Mononuclear cell (primary cell): Measurements from ENCODE around the gene HTN3. TPM values are rescaled to one million over a fixed set of nuclear protein-coding genes. Genes with fewer than 3 reads are reported as not detected.
"Not testable (repeated sequence)": the region's sequence is repeated elsewhere in the genome, so short reads cannot be mapped to it uniquely, and the experiment has no call there.

Experiments
- H3K27me3 ChIP-seq: 2 replicates; pipeline ENCODE4 v1.6.0; 2011; ENCODE audit warnings: low read length, control low read depth; ENCODE audit not compliant: insufficient read depth
- H3K4me1 ChIP-seq: 2 replicates; pipeline ENCODE4 v1.5.1; 2011; ENCODE audit warnings: mild to moderate bottlenecking, low read length, control low read depth; ENCODE audit not compliant: insufficient read depth
- H3K4me3 ChIP-seq: 2 replicates; pipeline ENCODE4 v1.5.1; 2011; ENCODE audit warnings: mild to moderate bottlenecking, low read length, moderate library complexity
- H3K9me3 ChIP-seq: 2 replicates; pipeline ENCODE4 v1.5.1; 2011; ENCODE audit warnings: low read depth, mild to moderate bottlenecking, control low read depth, low read length
- total RNA-seq: library from RNA; depleted of rRNA; stranded (reverse); fragments of >200 nt; gene quantifications from one replicate; pipeline ENCODE4 v1.2.3, GENCODE V29; 2012

Gene HTN3
- total RNA-seq: not detected

DNA sequence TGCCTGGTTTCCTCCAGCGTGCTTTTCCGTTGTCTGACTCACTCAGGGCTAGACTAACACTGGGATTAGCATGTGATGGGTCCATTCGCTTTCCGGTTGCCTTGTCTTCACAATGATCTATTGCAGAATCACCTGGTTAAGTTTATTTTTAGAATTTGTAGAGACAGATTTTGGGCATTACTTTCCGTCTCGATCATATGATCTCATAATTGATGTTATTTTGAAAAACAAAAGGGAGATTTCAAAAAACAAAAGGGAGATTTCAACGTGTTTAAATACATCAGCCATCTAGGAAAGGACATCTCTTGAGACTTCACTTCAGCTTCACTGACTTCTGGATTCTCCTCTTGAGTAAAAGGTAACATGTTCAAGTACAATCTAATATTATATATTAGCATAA is at the start of gene HTN3:
Gene HTN3, plus strand, starts transcription at position 301 of the 400 bp plus-strand sequence. CDS start 2,282 bp downstream, outside the sequence.
- not testable (repeated sequence) for H3K4me3 ChIP-seq, H3K27me3 ChIP-seq, H3K4me1 ChIP-seq, H3K9me3 ChIP-seq

DNA sequence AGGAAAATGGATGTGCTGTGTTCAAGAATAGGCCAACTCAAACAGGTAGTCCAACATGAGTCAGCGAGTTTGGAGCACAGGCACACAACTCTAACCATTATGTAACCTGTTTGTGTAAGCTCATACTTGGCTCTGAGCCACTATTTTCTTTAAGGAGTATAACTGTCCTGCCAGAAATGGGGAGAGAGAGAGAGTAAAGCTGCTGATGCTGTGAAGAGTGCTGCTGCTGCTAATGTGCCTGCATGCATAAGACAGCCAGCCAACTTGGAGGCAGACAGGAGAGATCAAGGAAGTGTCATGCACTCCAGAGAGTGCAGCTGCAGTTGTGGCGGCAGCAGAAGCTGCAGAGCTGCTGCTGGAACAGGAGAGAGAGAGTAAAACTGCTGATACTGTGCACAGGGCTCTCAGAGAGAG is 44.2 kb upstream of the HTN3 start:
- Histone ChIP-seq H3K9me3 (no peaks in the 10 kb centered on the region), H3K4me1 (no peaks in the 10 kb centered on the region), H3K27me3 (no peaks in the 10 kb centered on the region), H3K4me3 (no peak overlapping the region)

DNA sequence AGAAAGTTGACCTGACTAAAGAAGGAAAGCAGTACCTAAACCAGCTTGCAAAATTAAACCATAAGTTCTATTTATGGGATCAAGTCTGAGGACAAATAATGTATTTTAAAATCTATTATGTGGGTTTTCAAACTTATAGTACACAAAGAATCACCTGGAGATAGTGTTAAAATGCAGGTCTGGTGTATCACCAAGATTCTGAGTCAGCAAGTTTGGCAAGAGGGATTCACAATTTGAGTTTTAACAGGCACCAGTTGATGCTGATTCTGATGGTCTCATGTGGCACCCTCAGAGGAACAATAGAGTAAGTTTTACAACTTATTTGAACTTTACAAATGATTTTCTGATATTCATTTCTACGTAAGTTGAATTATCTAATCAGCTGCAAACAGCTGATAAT is 41.6 kb upstream of the HTN3 start:
- H3K4me3 ChIP-seq: no peak overlapping the region
- H3K9me3 ChIP-seq: no peaks in the 10 kb centered on the region
- no peaks in the 10 kb centered on the region for H3K4me1 ChIP-seq

DNA sequence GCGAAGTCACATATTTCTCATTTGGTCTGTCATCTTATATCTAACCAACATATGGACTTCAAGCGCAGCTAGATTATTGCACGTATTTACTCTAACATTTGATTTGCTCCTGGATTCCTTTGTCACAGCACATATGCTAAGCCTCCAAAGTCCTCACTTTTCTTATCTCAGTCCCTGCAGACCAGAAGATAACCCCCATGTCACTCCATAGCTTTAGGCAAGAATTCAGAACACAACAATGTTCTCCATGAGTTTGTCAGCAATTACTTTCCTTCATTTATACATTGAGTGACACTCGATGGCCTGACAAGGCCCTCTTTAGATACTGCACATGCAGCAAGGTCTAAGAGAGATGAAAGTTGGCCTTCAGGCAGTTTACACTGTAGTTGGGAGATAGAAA is 37.2 kb upstream of the HTN3 start:
- Histone ChIP-seq H3K4me3 (no peak overlapping the region), H3K9me3 (no peaks in the 10 kb centered on the region), H3K27me3 (no peaks in the 10 kb centered on the region), H3K4me1 (no peaks in the 10 kb centered on the region)

More for the DNA sequence above, 41.6 kb upstream of the HTN3 start:
- H3K27me3 ChIP-seq: no peaks in the 10 kb centered on the region

DNA sequence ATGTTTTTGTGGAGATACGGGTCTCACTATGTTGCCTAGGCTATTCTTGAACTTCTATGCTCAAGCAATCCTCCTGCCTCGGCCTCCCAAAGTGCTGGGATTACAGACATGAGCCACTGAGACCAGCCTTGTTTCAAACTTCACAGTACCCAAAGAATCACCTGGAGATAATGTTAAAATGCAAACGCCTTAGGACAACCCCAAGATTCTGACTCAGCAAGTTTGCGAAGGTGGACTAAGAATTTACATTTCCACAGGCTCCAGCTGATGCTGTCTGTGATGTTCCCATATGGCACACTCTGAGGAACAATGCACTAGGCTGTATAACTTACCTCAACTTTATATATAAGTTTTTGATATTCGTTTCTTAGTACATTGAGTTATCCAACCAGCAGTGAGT is 33.5 kb upstream of the HTN3 start:
- H3K9me3 ChIP-seq: no peaks in the 10 kb centered on the region
- H3K27me3 ChIP-seq: no peaks in the 10 kb centered on the region
- no peak overlapping the region for H3K4me3 ChIP-seq
- no peaks in the 10 kb centered on the region for H3K4me1 ChIP-seq

DNA sequence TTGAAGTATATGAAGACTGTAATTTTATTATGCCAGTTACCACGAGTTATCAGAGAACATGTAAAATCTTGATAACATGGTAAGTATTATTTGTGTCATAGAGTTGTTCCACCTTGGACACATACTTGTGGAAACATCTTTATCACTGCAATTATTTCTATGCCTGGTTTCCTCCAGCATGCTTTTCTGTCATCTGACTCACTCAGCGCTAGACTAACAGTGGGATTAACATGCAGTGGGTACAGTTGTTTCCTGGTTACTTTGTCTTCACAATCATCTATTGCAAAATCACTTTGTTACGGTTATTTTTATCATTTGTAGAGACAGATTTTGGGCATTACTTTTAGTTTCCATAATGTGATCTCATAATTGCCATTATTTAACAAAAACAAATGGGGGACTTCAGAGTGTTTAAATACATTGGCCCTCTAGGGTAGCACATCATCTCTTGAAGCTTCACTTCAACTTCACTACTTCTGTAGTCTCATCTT is 32.7 kb upstream of the HTN3 start, which contains the start of gene STATH:
Gene STATH, plus strand, starts transcription at position 441 of the 491 bp plus-strand sequence. CDS start 2,472 bp downstream, outside the sequence.
- H3K4me1 ChIP-seq: no peaks in the 10 kb centered on the region
- H3K4me3 ChIP-seq: no peak within 1 kb of the TSS
- no peaks in the 10 kb centered on the region for H3K27me3 ChIP-seq
- no peaks in the 10 kb centered on the region for H3K9me3 ChIP-seq

DNA sequence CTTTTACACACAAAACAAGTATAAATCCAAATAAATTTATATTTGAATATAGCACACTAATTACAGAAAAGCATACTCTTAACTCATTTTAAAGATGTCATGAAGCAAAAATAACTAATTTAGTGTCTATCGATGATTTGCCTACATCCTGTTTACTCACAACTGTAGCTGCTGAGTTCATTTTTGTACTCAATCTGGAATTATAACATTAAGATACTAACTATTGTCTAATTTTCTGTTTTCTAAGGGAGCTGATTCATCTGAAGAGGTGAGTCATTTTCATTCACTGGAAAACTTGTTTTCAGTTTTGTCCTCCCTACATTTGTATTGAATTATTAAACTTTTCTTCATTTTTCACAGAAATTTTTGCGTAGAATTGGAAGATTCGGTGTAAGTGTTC is 28.8 kb upstream of the HTN3 start:
- Histone ChIP-seq H3K27me3 (no peaks in the 10 kb centered on the region), H3K4me3 (no peak overlapping the region), H3K9me3 (no peaks in the 10 kb centered on the region), H3K4me1 (no peaks in the 10 kb centered on the region)

DNA sequence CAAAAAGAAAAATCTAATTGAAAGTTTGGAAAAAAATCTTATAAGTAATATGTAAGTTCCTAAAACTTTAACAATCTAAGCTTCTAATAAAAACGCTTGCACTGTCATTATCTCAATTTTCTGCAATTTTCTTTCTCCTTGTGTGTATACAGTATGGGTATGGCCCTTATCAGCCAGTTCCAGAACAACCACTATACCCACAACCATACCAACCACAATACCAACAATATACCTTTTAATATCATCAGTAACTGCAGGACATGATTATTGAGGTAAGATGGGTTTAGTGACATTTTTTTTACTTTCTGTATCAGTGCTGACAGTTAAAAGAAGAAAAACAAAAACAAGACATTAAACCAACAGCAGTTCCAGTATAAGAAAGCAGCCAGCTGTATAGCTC is 27.5 kb upstream of the HTN3 start:
- no peaks in the 10 kb centered on the region for H3K9me3 ChIP-seq
- H3K4me1 ChIP-seq: no peaks in the 10 kb centered on the region
- H3K27me3 ChIP-seq: no peaks in the 10 kb centered on the region
- no peak overlapping the region for H3K4me3 ChIP-seq

DNA sequence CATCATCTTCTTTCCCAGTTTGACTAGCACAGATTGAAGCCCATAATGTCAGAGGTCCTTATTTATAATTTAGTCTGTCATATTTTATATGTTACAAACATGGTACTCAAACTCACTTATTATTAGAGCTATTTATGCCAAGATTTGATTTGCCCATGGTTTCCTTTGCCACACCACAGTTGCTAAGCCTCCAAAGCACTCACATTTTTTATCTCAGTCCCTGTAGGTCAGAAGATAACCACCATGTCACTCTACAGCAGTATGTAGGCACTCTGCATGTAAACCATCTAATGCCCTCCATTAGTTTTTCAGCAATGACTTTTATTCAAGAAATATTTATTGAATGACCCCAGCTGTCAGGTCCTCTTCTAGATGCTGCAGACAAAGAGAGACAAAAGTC is 25.8 kb upstream of the HTN3 start:
- no peaks in the 10 kb centered on the region for H3K9me3 ChIP-seq
- no peaks in the 10 kb centered on the region for H3K4me1 ChIP-seq
- H3K4me3 ChIP-seq: no peak overlapping the region
- no peaks in the 10 kb centered on the region for H3K27me3 ChIP-seq

DNA sequence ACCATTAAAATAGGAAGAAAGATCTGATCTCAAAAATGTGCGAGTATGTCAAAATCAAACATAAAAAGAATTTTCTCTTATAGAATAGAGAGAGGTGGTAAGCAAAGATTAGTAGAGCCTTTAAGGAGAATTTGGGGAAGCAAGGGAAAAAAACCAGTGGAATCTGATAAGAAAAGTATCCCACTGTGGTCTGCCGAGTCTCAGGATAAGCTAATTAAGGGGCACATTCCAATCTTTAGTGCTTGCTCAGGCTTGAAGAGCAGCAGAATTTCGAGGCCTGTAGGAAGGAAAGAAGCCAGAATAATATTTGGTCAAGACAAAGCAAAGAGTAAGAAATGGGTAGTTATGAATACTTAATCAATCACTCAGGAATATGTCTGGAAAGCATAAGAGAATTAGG is 19.5 kb upstream of the HTN3 start:
- H3K4me1 ChIP-seq: no peaks in the 10 kb centered on the region
- H3K9me3 ChIP-seq: no peaks in the 10 kb centered on the region

DNA sequence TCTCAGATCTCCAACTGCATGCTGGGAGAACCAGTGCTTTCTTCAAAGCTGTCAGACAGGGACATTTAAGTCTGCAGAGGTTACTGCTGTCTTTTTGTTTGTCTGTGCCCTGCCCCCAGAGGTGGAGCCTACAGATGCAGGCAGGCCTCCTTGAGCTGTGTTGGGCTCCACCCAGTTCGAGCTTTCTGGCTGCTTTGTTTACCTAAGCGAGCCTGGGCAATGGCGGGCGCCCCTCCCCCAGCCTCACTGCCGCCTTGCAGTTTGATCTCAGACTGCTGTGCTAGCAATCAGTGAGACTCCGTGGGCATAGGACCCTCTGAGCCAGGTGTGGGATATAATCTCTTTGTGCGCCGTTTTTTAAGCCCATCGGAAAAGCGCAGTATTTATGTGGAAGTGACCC is 9.3 kb upstream of the HTN3 start:
- H3K4me3 ChIP-seq, H3K4me1 ChIP-seq, H3K27me3 ChIP-seq, H3K9me3 ChIP-seq: not testable (repeated sequence)

More for the DNA sequence above, 19.5 kb upstream of the HTN3 start:
- no peaks in the 10 kb centered on the region for H3K27me3 ChIP-seq
- no peak overlapping the region for H3K4me3 ChIP-seq

DNA sequence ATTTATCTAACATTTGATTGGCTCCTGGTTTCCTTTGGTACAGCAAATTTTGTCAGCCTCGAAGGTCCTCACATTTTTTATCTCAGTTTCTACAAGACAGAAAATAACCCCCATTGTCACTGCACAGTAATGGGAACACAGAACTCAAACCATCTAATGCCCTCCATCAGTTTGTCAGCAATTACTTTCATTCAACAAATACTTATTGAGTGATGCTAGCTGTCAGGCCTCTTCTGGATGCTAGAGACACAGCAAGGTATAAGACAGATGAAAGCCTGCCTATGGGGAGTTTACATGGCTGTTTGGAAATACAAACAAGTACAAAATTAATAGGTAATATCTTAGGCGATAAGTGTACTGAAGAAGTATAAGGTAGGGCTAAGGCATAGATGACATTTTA is 5.0 kb upstream of the HTN3 start:
- Histone ChIP-seq H3K4me3 (no peak overlapping the region), H3K9me3 (no peaks in the 10 kb centered on the region), H3K27me3 (no peaks in the 10 kb centered on the region), H3K4me1 (no peaks in the 10 kb centered on the region)

DNA sequence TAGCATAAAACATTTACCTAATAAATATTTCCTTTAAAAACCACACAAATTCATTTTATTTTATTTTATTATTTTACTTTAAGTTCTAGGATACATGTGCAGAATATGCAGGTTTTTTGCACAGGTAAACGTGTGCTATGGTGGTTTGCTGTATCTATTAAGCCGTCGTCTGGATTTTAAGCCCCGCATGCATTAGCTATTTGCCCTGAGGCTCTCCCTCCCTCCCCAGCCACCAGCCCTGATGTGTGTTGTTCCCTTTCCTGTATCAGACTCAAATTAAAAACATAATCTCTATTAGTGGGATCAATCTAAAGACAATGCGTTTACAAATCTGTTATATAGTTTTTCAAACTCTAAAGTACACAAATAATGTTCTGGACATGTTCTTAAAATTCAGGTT is 1.2 kb upstream of the HTN3 start:
- H3K4me1 ChIP-seq: no peaks in the 10 kb centered on the region
- H3K4me3 ChIP-seq: no peak overlapping the region
- no peaks in the 10 kb centered on the region for H3K27me3 ChIP-seq
- H3K9me3 ChIP-seq: no peaks in the 10 kb centered on the region

DNA sequence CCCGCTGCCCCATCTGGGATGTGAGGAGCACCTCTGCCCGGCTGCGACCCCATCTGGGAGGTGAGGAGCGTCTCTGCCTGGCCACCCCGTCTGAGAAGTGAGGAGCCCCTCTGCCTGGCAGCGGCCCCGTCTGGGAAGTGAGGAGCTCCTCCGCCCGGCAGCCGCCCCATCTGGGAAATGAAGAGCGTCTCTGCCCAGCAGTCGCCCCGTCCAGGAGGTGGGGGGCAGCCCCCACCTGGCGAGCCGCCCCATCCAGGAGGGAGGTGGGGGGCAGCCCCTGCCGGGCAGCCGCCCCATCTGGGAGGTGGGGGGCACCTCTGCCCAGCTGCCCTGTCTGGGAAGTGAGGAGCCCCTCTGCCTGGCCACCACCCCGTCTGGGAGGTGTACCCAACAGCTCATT is 9.3 kb downstream of the HTN3 start:
- not testable (repeated sequence) for H3K4me1 ChIP-seq, H3K27me3 ChIP-seq, H3K4me3 ChIP-seq, H3K9me3 ChIP-seq

DNA sequence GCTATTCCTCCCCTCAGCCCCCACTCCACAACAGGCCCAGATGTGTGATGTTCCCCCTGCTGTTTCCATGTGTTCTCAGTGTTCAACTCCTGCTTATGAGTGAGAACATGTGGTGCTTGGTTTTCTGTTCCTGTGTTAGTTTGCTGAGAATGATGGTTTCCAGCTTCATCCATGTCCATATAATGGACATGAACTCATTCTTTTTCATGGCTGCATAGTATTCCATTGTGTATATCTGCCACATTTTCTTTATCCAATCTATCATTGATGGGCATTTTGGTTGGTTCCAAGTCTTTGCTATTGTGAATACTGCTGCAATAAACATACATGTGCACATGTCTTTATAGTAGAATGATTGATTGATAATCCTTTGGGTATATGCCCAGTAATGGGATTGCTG is 11.7 kb downstream of the HTN3 start:
- H3K4me3 ChIP-seq, H3K9me3 ChIP-seq, H3K4me1 ChIP-seq, H3K27me3 ChIP-seq: not testable (repeated sequence)

DNA sequence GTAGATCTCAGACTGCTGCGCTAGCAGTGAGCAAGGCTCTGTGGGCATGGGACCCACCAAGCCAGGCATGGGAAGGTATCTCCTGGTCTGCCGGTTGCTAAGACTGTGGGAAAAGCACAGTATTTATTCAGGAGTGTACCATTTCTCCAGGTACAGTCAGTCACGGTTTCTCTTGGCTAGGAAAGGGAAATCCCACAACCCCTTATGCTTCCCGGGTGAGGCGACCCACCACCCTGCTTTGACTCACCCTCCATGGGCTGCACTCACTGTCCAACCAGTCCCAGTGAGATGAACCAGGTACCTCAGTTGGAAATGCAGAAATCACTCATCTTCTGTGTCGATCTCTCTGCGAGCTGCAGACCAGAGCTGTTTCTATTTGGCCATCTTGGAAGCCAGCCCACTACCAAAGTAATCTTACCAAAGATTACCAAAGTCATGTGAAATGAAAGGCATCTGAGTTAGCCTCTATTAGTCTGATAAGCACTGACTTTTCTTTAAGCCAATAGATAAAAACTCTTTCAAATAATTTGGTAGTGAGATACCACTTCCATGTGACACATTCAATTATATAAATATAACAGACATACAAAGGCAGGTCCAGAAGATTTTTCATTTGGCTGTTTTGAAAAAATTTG is 13.5 kb downstream of the HTN3 start:
- Histone ChIP-seq H3K27me3 (no peaks in the 10 kb centered on the region), H3K4me3 (no peak overlapping the region), H3K9me3 (no peaks in the 10 kb centered on the region), H3K4me1 (no peaks in the 10 kb centered on the region)
